Activated CD4-positive, alpha-beta T cell treated with anti-CD3 and anti-CD28 coated beads, Interleukin-2, amount 10 ng/mL, durations not matched to agents 7 days and 5 days (primary cell): Measurements from ENCODE around the gene ADORA2B. TPM values are rescaled to one million over a fixed set of nuclear protein-coding genes. Genes with fewer than 3 reads are reported as not detected.

Source experiments
- CTCF ChIA-PET: fragments of 350-600 bp; sonication (Branson Sonifier 250); formaldehyde crosslinking; loops from one replicate; lab custom pipeline; 2021; ENCODE audit warnings: antibody characterized with exemption; lab: Charles Lee
- POLR2A ChIA-PET: fragments of 350-600 bp; sonication (Branson Sonifier 250); formaldehyde crosslinking; loops from one replicate; lab custom pipeline; 2021; ENCODE audit warnings: antibody characterized with exemption; lab: Charles Lee
- DNase-seq: peaks from one replicate; pipeline ENCODE4 v3.0.0-alpha.2; 2020
- H3K27ac Mint-ChIP-seq: one replicate; pipeline ENCODE4 v1.8.0; 2021; ENCODE audit warnings: mild to moderate bottlenecking, moderate library complexity, mixed read lengths
- H3K27me3 Mint-ChIP-seq: one replicate; pipeline ENCODE4 v1.8.0; 2021; ENCODE audit warnings: mixed read lengths
- H3K36me3 Mint-ChIP-seq: one replicate; pipeline ENCODE4 v1.8.0; 2021; ENCODE audit warnings: low read depth, mixed read lengths
- H3K4me1 Mint-ChIP-seq: one replicate; pipeline ENCODE4 v1.8.0; 2021; ENCODE audit warnings: mixed read lengths
- H3K4me3 Mint-ChIP-seq: one replicate; pipeline ENCODE4 v1.8.0; 2021; ENCODE audit warnings: mild to moderate bottlenecking, moderate library complexity, mixed read lengths
- H3K9me3 Mint-ChIP-seq: one replicate; pipeline ENCODE4 v1.8.0; 2021; ENCODE audit warnings: mixed read lengths
- total RNA-seq, 2 experiments: library from RNA; stranded (reverse); gene quantifications; one replicate each; pipeline ENCODE4 v1.2.3, GENCODE V29; 2021

ADORA2B gene
- total RNA-seq, 2 experiments from 2014 or later: 0.25 to 0.29 TPM

GRCh38 chr17:15947976-15948752 lies 3.2 kb downstream of the ADORA2B start:
- Mint-ChIP-seq H3K4me3 (no peak overlapping the region), H3K36me3 (peaks cover 2% of the 10 kb centered on the region), H3K9me3 (no peaks in the 10 kb centered on the region), H3K27me3 (peaks cover 25% of the 10 kb centered on the region), H3K4me1 (peaks cover 12% of the 10 kb centered on the region), H3K27ac (no peak overlapping the region)
- ChIA-PET CTCF (interaction anchor here (0.5 to 2.3 kb wide), 3 partner anchors 8 to 51 kb away, joined by 4 to 8 read pairs (median 6); no protein-coding TSS in a partner anchor), POLR2A (no interaction called here)
- no peak for DNase-seq

- peaks cover 2% of the 10 kb centered on the region for H3K4me1 Mint-ChIP-seq
- no peaks in the 10 kb centered on the region for H3K9me3 Mint-ChIP-seq
- H3K27ac Mint-ChIP-seq: no peak overlapping the region
- CTCF ChIA-PET: no interaction called here
- peaks cover 19% of the 10 kb centered on the region for H3K27me3 Mint-ChIP-seq
- no peak for DNase-seq
- H3K4me3 Mint-ChIP-seq: no peak overlapping the region
- no peaks in the 10 kb centered on the region for H3K36me3 Mint-ChIP-seq
- POLR2A ChIA-PET: no interaction called here
Measured at GRCh38 chr17:15951368-15952047, 6.6 kb downstream of the ADORA2B start.

- ChIA-PET POLR2A (no interaction called here), CTCF (interaction anchor here (1.5 kb wide), 1 partner anchor 14 kb away, joined by 3 read pairs; no protein-coding TSS in a partner anchor)
- H3K36me3 Mint-ChIP-seq: no peaks in the 10 kb centered on the region
- no peaks in the 10 kb centered on the region for H3K9me3 Mint-ChIP-seq
- no peak overlapping the region for H3K27ac Mint-ChIP-seq
- H3K27me3 Mint-ChIP-seq: peaks cover 16% of the 10 kb centered on the region
- no peak for DNase-seq
- no peak overlapping the region for H3K4me3 Mint-ChIP-seq
- H3K4me1 Mint-ChIP-seq: peaks cover 6% of the 10 kb centered on the region
Measured at GRCh38 chr17:15952048-15952532, 7.2 kb downstream of the ADORA2B start.

GRCh38 chr17:15952916-15953790 lies 8.2 kb downstream of the ADORA2B start:
- Mint-ChIP-seq H3K27me3 (peaks cover 20% of the 10 kb centered on the region), H3K4me3 (no peak overlapping the region), H3K27ac (no peak overlapping the region), H3K36me3 (no peaks in the 10 kb centered on the region), H3K4me1 (peaks cover 14% of the 10 kb centered on the region), H3K9me3 (no peaks in the 10 kb centered on the region)
- ChIA-PET CTCF (interaction anchor here (0.6 to 1.5 kb wide), 2 partner anchors 13 to 68 kb away, joined by 3 read pairs; no protein-coding TSS in a partner anchor), POLR2A (no interaction called here)
- no peak for DNase-seq

- ChIA-PET CTCF (interaction anchor here (1.3 kb wide), 1 partner anchor 8 kb away, joined by 3 read pairs; no protein-coding TSS in a partner anchor), POLR2A (no interaction called here)
- no peak overlapping the region for H3K4me3 Mint-ChIP-seq
- H3K27ac Mint-ChIP-seq: no peak overlapping the region
- no peaks in the 10 kb centered on the region for H3K36me3 Mint-ChIP-seq
- peaks cover 24% of the 10 kb centered on the region for H3K4me1 Mint-ChIP-seq
- H3K27me3 Mint-ChIP-seq: peaks cover 27% of the 10 kb centered on the region
- no peaks in the 10 kb centered on the region for H3K9me3 Mint-ChIP-seq
- no peak for DNase-seq
Measured at GRCh38 chr17:15954222-15954621, 9.3 kb downstream of the ADORA2B start.

GRCh38 chr17:15955793-15956541 lies 11.0 kb downstream of the ADORA2B start:
- peaks cover 29% of the 10 kb centered on the region for H3K27me3 Mint-ChIP-seq

GRCh38 chr17:15957206-15957605 lies 12.3 kb downstream of the ADORA2B start:
- H3K36me3 Mint-ChIP-seq: no peaks in the 10 kb centered on the region
- no peak for DNase-seq
- POLR2A ChIA-PET: no interaction called here
- H3K27me3 Mint-ChIP-seq: peaks cover 35% of the 10 kb centered on the region
- no peak overlapping the region for H3K27ac Mint-ChIP-seq
- peaks cover 31% of the 10 kb centered on the region for H3K4me1 Mint-ChIP-seq
- H3K9me3 Mint-ChIP-seq: no peaks in the 10 kb centered on the region
- H3K4me3 Mint-ChIP-seq: no peak overlapping the region
- CTCF ChIA-PET: no interaction called here

More at GRCh38 chr17:15955793-15956541, 11.0 kb downstream of the ADORA2B start:
- no peaks in the 10 kb centered on the region for H3K36me3 Mint-ChIP-seq
- H3K27ac Mint-ChIP-seq: no peak overlapping the region
- H3K9me3 Mint-ChIP-seq: no peaks in the 10 kb centered on the region
- H3K4me1 Mint-ChIP-seq: peaks cover 31% of the 10 kb centered on the region
- no peak for DNase-seq
- POLR2A ChIA-PET: no interaction called here
- CTCF ChIA-PET: interaction anchor here (1.5 kb wide), 1 partner anchor 17 kb away, joined by 3 read pairs; no protein-coding TSS in a partner anchor
- no peak overlapping the region for H3K4me3 Mint-ChIP-seq

- Mint-ChIP-seq H3K27me3 (peaks cover 35% of the 10 kb centered on the region), H3K9me3 (no peaks in the 10 kb centered on the region), H3K4me1 (peaks cover 31% of the 10 kb centered on the region), H3K27ac (no peak overlapping the region), H3K4me3 (no peak overlapping the region), H3K36me3 (no peaks in the 10 kb centered on the region)
- no peak for DNase-seq
- ChIA-PET CTCF (interaction anchor here (1.9 kb wide), 1 partner anchor 13 kb away, joined by 12 read pairs; the partner anchor contains the start of gene ADORA2B), POLR2A (no interaction called here)
Measured at GRCh38 chr17:15957608-15958307, 12.8 kb downstream of the ADORA2B start.

GRCh38 chr17:15958484-15958854 lies 13.5 kb downstream of the ADORA2B start:
- Mint-ChIP-seq H3K4me1 (peaks cover 31% of the 10 kb centered on the region), H3K36me3 (no peaks in the 10 kb centered on the region), H3K27ac (peak overlapping the region; percentile 47), H3K27me3 (peaks cover 37% of the 10 kb centered on the region), H3K4me3 (no peak overlapping the region), H3K9me3 (no peaks in the 10 kb centered on the region)
- CTCF ChIA-PET: interaction anchor here (1.5 to 2.5 kb wide), 3 partner anchors 9 to 41 kb away, joined by 6 to 12 read pairs (median 8); partner anchors contain the start of genes ADORA2B, TTC19 and ZSWIM7
- POLR2A ChIA-PET: no interaction called here
- no peak for DNase-seq

- ChIA-PET CTCF (interaction anchor here (1.1 kb wide), 1 partner anchor 19 kb away, joined by 3 read pairs; no protein-coding TSS in a partner anchor), POLR2A (no interaction called here)
- Mint-ChIP-seq H3K27ac (peak overlapping the region; percentile 19), H3K36me3 (no peaks in the 10 kb centered on the region), H3K4me1 (peaks cover 28% of the 10 kb centered on the region), H3K9me3 (no peaks in the 10 kb centered on the region), H3K27me3 (peaks cover 22% of the 10 kb centered on the region), H3K4me3 (no peak overlapping the region)
- DNase-seq: no peak
Measured at GRCh38 chr17:15963670-15964110, 18.8 kb downstream of the ADORA2B start.

GRCh38 chr17:15965528-15965927 lies 20.6 kb downstream of the ADORA2B start:
- no peaks in the 10 kb centered on the region for H3K36me3 Mint-ChIP-seq
- POLR2A ChIA-PET: no interaction called here
- H3K27me3 Mint-ChIP-seq: peaks cover 22% of the 10 kb centered on the region
- H3K9me3 Mint-ChIP-seq: no peaks in the 10 kb centered on the region
- no peak overlapping the region for H3K27ac Mint-ChIP-seq
- DNase-seq: no peak
- peaks cover 16% of the 10 kb centered on the region for H3K4me1 Mint-ChIP-seq
- CTCF ChIA-PET: interaction anchor here (1.6 kb wide), 1 partner anchor 21 kb away, joined by 6 read pairs; no protein-coding TSS in a partner anchor
- H3K4me3 Mint-ChIP-seq: no peak overlapping the region
